Hepatocyte (in vitro differentiated cells): ENCODE results near the gene CSKMT. TPM values are rescaled to one million over a fixed set of nuclear protein-coding genes. Genes with fewer than 3 reads are reported as not detected.
"Not testable (repeated sequence)": the region's sequence is repeated elsewhere in the genome, so short reads cannot be mapped to it uniquely, and the experiment has no call there.

Experiments
- DNase-seq: peaks from one replicate; pipeline ENCODE4 v3.0.0-alpha.2; 2016; ENCODE audit warnings: low spot score
- H2AFZ ChIP-seq: fragments of 200-600 bp; sonication (generic); 2 replicates; pipeline ENCODE4 v1.6.0; 2016; ENCODE audit warnings: antibody characterized with exemption, mild to moderate bottlenecking
- H3K27ac ChIP-seq: fragments of 200-600 bp; sonication (generic); 2 replicates; pipeline ENCODE4 v1.5.1; 2016; ENCODE audit warnings: mild to moderate bottlenecking
- H3K27me3 ChIP-seq: fragments of 200-600 bp; sonication (generic); 2 replicates; pipeline ENCODE4 v1.6.1; 2016
- H3K36me3 ChIP-seq: fragments of 200-600 bp; sonication (generic); replicated peaks from 2 replicates; pipeline ENCODE4 v1.5.1; 2016; ENCODE audit warnings: low read depth; ENCODE audit not compliant: insufficient read depth
- H3K4me1 ChIP-seq: fragments of 200-600 bp; sonication (generic); 2 replicates; pipeline ENCODE4 v1.5.1; 2016; ENCODE audit warnings: mild to moderate bottlenecking, moderate library complexity; ENCODE audit not compliant: insufficient read depth
- H3K4me2 ChIP-seq: fragments of 200-600 bp; sonication (generic); 2 replicates; pipeline ENCODE4 v1.6.0; 2016
- H3K4me3 ChIP-seq: fragments of 200-600 bp; sonication (generic); 2 replicates; pipeline ENCODE4 v1.5.1; 2016; ENCODE audit warnings: mild to moderate bottlenecking
- H3K79me2 ChIP-seq: fragments of 200-600 bp; sonication (generic); 2 replicates; pipeline ENCODE4 v1.6.0; 2017; ENCODE audit warnings: mild to moderate bottlenecking
- H3K9me2 ChIP-seq: fragments of 200-600 bp; sonication (generic); replicated peaks from 2 replicates; pipeline ENCODE4 v1.6.0; 2017; ENCODE audit warnings: mild to moderate bottlenecking; ENCODE audit not compliant: insufficient read depth
- H3K9me3 ChIP-seq: fragments of 200-600 bp; sonication (generic); 2 replicates; pipeline ENCODE4 v1.5.1; 2016; ENCODE audit warnings: low read depth, mild to moderate bottlenecking
- H4K20me1 ChIP-seq: fragments of 200-600 bp; sonication (generic); 2 replicates; pipeline ENCODE4 v1.6.0; 2016; ENCODE audit warnings: mild to moderate bottlenecking; ENCODE audit not compliant: insufficient read depth, poor library complexity, severe bottlenecking
- CTCF ChIP-seq: fragments of 200-600 bp; sonication (generic); IDR thresholded peaks from 2 replicates; pipeline ENCODE4 v1.5.1; 2016; ENCODE audit warnings: antibody characterized with exemption, mild to moderate bottlenecking; ENCODE audit not compliant: poor library complexity
- EZH2 ChIP-seq: fragments of 200-600 bp; sonication (generic); IDR thresholded peaks from 2 replicates; pipeline ENCODE4 v1.6.1; 2016; ENCODE audit warnings: antibody characterized with exemption, mild to moderate bottlenecking, borderline replicate concordance
- EZH2phosphoT487 ChIP-seq: fragments of 200-600 bp; sonication (generic); IDR thresholded peaks from one replicate; pipeline ENCODE4 v1.6.1; 2018; ENCODE audit warnings: antibody characterized with exemption, mild to moderate bottlenecking, low read depth, moderate library complexity; ENCODE audit not compliant: unreplicated experiment, severe bottlenecking
- WGBS: methylation state at CpG from one replicate; pipeline ENCODE4 v1.1.6; 2016; ENCODE audit warnings: low lambda C conversion rate; ENCODE audit errors: missing lambda C conversion rate; 5-methylcytosine and 5-hydroxymethylcytosine counted together
- polyA plus RNA-seq: library from polyadenylated mRNA; unstranded; fragments of >200 nt; fragmentation: Nextera tagmentation; extraction: Ambion mirVana; gene quantifications from 2 replicates; pipeline ENCODE4 v1.2.1, GENCODE V29; 2016
- total RNA-seq: library from RNA; depleted of rRNA; stranded (reverse); fragments of >200 nt; gene quantifications from 2 replicates; pipeline ENCODE4 v1.2.3, GENCODE V29; 2014

CSKMT gene
- 10.0 and 22.5 TPM in 2 replicates for total RNA-seq
- 5.7 and 7.1 TPM in 2 replicates for polyA plus RNA-seq

GRCh38 chr11:62665075-62665598 is at the start of gene CSKMT, which contains the start of gene C11orf98:
TSS of gene CSKMT (plus strand) at chr11:62665312. CDS start at chr11:62665880, 568 bp downstream.
TSS of gene C11orf98 (minus strand) at chr11:62665210. CDS start at chr11:62665169, 41 bp downstream.
- DNase-seq: peak; percentile 96
- Histone ChIP-seq H3K9me3 (no peaks in the 10 kb centered on the region), H3K27ac (peak within 1 kb of the TSS; percentile 95), H3K9me2 (no peaks in the 10 kb centered on the region), H3K4me3 (peak within 1 kb of the TSS; percentile 82), H3K4me2 (peak within 1 kb of the TSS; percentile 84), H4K20me1 (peaks cover 10% of the 10 kb centered on the region), H3K27me3 (no peaks in the 10 kb centered on the region), H3K4me1 (peaks cover 16% of the 10 kb centered on the region), H3K79me2 (peaks cover 44% of the 10 kb centered on the region), H2AFZ (peak within 1 kb of the TSS; percentile 66), H3K36me3 (no peaks in the 10 kb centered on the region)
- TF ChIP-seq EZH2phosphoT487 (no peak), EZH2 (no peak), CTCF (no peak)
- WGBS: 2% methylated on average over 43 of the region's 47 CpGs

GRCh38 chr11:62615521-62615920 is 49.6 kb upstream of the CSKMT start:
- no peaks in the 10 kb centered on the region for H3K9me2 ChIP-seq
- DNase-seq: no peak
- no peak overlapping the region for H3K27ac ChIP-seq
- no peaks in the 10 kb centered on the region for H3K36me3 ChIP-seq
- no peak overlapping the region for H3K4me2 ChIP-seq
- H3K79me2 ChIP-seq: peaks cover 28% of the 10 kb centered on the region
- H3K4me1 ChIP-seq: peaks cover 19% of the 10 kb centered on the region
- H4K20me1 ChIP-seq: no peaks in the 10 kb centered on the region
- H3K27me3 ChIP-seq: no peaks in the 10 kb centered on the region
- no peaks in the 10 kb centered on the region for H3K9me3 ChIP-seq
- no peak overlapping the region for H2AFZ ChIP-seq
- 97% methylated on average over 7 of the region's 7 CpGs for WGBS
- no peak for TF ChIP-seq EZH2
- TF ChIP-seq EZH2phosphoT487: no peak
- TF ChIP-seq CTCF: no peak
- H3K4me3 ChIP-seq: no peak overlapping the region

GRCh38 chr11:62616957-62617356 is 48.2 kb upstream of the CSKMT start:
- H3K36me3 ChIP-seq, H3K4me2 ChIP-seq, H3K27me3 ChIP-seq, H3K27ac ChIP-seq, DNase-seq, H4K20me1 ChIP-seq, H2AFZ ChIP-seq, H3K4me3 ChIP-seq, H3K9me2 ChIP-seq, H3K9me3 ChIP-seq: not testable (repeated sequence)
- H3K4me1 ChIP-seq: peaks cover 14% of the 10 kb centered on the region
- WGBS: 99% methylated on average over 12 of the region's 14 CpGs
- H3K79me2 ChIP-seq: peaks cover 29% of the 10 kb centered on the region

- TF ChIP-seq CTCF: no peak
- TF ChIP-seq EZH2phosphoT487: no peak
- no peak for TF ChIP-seq EZH2
- H3K9me3 ChIP-seq: no peaks in the 10 kb centered on the region
- H3K9me2 ChIP-seq: no peaks in the 10 kb centered on the region
- no peaks in the 10 kb centered on the region for H3K27me3 ChIP-seq
- peak overlapping the region; percentile 50 for H3K4me3 ChIP-seq
- DNase-seq: no peak
- H3K79me2 ChIP-seq: peaks cover 29% of the 10 kb centered on the region
- H4K20me1 ChIP-seq: no peaks in the 10 kb centered on the region
- H3K27ac ChIP-seq: peak overlapping the region; percentile 92
- peaks cover 11% of the 10 kb centered on the region for H3K4me1 ChIP-seq
- peak overlapping the region; percentile 46 for H2AFZ ChIP-seq
- WGBS: 42% methylated on average over 8 of the region's 8 CpGs
- H3K36me3 ChIP-seq: no peaks in the 10 kb centered on the region
- H3K4me2 ChIP-seq: peak overlapping the region; percentile 83
Observed at GRCh38 chr11:62621027-62621566, 44.0 kb upstream of the CSKMT start.
